DMS153 (cell line): ENCODE results near the gene RAB3C.
A peak's percentile ranks its signal among the peaks of the same experiment; 100 is the strongest.

Experiments used
- DNase-seq: peaks from one replicate; lab custom pipeline; 2025; lab: John Stamatoyannopoulos, UW

Gene RAB3C

DNA sequence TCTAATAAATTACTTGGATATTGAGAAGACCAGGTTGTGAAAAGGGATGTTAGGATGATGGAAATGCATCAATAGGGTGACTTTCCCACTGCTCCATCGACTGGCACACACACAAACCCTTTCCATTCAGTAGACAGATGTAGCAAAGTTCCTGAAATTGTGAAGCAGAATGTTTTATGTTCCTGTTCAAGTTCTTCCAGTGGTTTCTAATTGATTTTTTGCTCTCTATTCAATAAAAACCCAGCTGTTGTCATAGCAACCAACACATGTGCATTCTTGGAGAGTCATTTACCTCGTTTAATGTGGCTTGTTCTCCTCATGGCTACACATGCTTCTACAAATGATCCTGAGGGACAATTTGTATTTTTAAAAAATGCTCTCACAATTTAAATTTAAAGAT lies 244.6 kb downstream of the RAB3C start:
- DNase-seq = no peak

DNA sequence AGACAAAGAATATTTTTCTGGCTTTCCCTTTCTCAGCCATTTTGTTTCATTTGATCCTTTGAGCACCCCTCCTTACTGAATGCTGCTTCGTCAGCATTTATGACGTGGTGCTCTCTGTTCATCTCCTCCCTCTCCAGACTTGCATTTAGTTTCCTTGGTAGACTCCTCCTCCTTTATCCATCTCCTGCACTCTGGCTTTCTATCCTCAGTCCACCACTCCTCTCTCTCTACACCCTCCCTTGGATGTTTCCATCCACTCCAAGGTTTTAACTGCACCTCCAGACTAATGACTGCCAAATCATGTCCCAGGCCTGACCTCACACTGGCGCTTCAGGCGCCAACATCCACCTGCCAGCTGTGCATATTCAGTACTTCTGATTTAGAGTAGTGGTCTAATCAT lies 245.4 kb downstream of the RAB3C start:
- DNase-seq = no peak

DNA sequence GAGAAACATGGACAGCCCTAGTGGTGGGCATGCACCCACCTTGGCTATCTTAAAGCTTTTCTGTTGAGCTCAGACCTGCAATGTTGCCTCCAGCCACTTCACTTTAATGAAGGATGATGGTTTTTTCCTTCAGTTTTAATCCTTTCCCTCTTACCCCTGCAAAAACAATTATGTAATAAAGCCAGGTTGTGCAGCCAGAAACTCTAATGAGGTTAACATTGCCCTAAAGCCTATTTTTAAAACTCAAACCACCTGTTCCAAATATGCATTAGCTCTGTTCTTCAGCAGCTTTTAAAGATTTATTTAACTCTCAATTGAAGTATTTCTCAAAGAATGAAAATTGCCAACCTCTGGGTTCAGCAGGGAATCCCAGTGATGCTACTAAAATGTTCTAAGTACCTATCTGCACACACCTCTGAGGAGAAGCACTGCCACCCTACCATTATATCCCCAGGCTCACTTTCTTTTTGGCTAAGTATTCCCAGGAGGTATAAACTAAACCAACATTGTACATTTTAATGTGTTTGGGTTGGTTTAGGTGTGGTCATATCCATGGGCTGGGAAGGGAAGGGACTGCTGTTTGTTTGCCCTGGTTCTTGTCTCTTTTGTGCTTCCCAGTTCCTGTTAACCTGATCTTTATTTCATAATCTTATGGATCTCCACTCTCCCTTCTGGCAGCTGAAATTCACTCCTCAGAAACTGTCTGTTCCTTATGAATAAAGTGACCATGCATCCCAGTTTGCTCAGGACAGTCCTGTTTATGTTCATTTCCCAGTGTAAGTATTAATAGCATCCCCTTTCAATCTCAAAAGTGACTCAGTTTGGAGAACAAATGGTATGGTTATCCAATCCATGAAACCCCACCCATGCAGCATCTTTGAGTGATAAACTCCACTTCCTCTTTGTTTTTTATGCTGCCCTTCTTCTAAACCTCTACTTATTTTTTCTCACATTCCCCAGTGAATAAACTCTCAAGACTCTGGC lies 251.7 kb downstream of the RAB3C start:
- peak; percentile 31 for DNase-seq

DNA sequence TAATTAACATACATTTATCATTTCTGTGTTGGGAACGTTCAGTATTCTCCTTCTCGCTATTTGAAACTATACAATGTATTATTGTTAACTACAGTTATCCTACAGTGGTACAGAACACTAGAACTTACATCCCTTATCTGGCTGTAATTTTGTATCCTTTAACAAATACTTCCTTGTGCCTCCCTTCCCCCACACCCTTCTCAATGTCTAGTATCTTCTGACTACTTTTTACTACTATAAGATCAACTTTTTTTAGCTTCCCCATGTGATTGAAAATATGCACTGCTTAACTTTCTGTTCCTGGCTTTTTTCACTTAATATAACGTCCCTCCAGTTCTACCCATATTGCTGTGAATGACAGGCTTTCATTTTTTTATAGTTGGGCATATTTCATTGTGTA lies 253.5 kb downstream of the RAB3C start:
- no peak for DNase-seq

DNA sequence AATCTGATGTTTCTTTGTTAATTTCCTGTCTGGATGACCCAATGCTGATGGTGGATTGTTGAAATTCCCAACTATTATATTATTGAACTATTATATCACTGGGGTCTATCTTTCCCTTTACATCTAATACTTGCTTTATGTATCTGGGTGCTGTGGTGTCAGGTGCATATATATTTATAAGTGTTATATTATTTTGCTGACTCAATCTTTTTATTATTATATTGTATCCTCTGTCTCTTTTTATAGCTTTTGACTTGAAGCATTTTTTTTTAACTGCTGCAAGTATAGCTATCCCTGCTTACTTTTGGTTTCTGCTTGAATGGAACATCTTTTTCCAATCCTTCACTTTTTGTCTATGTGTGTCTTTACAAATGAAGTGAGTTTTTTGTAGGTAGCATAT lies 255.9 kb downstream of the RAB3C start:
- no peak for DNase-seq

DNA sequence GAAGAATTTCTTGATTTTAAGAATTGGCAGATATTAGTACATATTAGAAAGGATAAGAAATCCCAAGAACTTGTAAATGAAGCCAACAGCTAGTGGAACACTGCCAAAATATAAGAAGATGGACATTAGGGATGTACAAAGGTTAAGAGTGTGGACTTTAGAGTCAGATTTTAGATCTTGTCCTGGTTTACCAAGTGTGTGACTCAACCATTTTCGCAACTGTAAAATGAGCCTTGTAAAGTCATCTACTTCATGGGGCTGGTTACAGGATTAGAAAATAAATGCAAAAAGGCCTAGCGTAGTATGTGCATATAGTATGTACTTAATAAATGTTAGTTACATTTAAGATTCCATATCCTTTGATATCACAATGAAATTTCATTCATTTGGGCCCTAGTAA lies 260.0 kb downstream of the RAB3C start:
- no peak for DNase-seq

DNA sequence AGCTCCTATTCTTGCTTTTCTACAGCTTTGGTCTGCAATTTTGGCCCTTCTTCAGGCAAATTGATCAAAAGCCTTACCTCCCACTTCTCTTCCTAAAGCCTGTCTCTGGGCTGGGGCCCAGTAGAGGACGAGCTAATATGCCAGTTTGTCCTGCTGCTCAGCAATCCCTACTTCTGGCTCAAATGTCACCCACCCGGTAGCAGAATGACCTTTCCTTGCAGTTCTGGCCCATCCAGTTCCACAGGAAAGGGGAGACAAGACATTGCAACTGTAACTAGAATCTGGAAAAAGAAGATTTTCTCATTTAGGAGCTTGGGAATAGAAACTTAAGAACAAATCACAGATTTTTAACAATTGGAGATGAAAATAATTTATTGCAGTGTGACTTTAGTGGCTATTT lies 261.5 kb downstream of the RAB3C start:
- no peak for DNase-seq

DNA sequence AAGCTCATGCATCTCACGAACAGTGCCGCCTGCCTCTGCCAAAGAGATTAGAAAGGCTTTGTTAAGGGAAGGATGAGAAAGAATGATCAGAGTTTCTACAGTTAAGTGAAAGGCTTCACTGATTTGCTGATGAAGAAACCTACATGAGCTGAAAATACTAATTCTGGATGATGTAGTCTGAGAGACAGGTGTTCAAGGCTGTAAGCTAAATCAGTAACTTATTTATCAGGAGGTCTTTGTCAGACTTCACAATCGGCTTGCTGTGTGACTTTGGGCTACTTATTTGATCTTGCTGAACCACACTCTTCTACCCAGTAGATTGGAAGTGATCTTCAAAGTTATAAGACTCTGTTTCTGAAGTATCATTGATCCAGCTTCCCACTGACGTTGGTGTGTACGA lies 264.2 kb downstream of the RAB3C start:
- no peak for DNase-seq

DNA sequence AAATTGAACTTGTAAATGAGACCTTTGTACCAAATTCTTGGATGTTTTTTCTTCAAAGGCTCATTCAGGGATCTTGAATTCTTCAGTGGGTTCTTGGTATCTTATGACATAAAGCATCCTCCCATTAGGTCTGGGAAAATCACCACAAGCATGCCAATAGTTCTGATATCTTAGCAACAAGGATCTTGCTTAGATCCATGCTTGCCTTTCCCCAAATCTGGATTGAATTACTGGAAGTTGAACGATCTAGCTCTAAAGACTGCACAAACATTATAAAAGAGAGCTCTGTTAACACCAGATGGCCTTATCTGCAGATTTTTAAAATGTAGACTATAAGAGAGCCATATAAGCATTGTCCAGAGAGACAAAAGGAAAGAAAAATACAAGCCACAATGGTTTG lies 266.3 kb downstream of the RAB3C start:
- DNase-seq = no peak

DNA sequence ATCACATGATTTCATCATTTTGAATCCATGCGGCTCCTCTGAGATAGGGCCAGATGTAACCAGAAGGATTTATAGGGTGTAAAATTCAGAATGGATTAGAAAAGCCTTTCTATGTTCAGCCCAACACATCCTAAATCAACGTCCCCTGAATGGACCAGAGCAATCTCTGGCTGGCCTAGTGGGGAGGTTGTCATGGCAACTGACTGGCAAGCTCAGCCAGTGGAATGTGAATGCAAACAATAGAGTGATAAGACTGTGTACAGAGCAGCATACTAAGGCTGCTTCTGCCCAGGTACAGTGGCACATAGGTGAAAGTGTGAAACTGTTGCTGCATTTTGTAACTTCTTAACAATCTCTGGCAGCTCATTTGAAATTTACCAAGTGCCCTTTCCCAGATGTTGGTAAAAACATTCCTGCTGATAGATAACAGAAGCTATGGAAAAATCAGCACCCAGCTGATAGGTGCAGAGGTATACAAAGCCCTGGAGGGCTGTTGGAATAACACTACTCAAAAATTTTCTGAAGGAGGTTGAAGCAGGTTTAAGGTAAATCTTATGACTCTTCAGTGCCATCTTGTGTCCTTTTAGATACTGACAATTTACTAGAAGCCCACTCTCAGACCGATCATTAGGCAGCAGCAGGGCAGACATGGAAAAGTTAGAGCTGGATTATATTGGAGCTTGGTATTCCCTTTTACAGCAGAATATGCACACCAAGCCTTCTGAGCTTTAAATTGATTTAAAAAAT lies 267.2 kb downstream of the RAB3C start:
- no peak for DNase-seq

DNA sequence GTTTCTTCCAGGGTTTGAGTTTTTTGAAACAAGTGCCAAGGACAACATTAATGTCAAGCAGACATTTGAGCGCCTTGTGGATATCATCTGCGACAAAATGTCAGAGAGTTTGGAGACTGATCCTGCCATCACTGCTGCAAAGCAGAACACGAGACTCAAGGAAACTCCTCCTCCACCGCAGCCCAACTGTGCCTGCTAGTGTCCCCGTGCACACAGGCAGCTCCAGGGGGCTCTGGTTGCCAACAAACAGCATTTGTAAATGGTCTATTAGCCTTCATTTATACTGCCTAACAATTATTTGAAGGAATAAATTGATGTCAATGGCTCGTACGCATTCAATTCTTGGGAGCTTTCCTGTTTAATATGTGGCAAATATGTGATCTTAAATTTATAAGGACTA lies 268.3 kb downstream of the RAB3C start:
- DNase-seq = no peak

DNA sequence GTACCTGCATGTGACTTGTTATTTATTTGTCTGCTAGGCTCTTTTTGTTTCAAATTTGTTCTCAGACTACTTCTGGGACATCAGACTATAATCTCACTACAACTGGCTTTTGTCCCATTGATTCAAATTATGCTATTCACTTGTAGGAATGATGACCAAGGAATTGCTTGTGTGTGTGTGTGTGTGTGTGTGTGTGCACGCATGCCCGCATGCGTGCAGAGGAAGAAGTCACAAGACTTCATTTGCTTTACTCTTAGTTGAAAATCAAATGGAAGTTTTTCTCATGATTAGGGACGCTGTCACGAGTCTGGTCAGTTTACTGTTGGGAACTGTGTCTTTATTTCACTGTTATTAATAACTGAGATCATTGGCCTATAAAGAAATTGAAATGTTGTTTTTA lies 268.7 kb downstream of the RAB3C start:
- DNase-seq = no peak

DNA sequence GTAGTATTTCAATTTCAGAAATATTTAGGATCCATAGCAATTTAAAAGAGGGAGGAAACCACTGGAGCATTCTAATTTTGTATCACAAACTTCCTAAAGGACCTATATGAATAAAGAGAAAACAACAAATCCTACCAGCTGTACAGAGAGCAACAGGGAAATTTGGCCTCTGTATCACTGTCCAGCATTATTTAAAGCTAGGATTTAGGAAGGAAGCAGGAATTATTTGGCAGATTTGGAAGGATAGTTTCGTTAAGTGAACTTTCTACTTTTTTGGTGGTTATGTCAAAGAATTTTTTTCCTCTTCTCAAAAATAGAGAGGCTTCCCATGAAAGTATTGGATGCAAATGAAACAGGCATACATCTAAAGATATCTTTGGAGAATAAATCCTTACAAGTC lies 269.7 kb downstream of the RAB3C start:
- DNase-seq = no peak

DNA sequence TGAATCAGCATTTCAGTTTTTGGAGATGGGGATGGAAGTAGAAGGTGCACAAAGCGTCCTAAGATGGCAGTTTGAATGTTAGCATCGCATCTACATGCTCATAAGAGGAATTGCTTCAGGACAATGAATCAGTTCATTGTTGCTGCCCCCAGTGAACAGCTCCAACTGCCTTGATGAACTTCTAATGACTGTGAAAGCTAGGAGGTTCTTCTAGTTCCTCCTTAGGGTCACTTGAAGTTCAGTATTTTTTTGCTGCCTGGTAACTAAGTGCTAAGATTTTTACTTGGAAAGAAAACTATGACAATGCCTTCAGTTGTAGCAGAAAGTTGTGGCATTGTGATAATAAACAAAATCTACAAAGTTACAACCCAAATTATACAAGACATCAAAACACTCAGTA lies 271.6 kb downstream of the RAB3C start:
- DNase-seq = no peak

DNA sequence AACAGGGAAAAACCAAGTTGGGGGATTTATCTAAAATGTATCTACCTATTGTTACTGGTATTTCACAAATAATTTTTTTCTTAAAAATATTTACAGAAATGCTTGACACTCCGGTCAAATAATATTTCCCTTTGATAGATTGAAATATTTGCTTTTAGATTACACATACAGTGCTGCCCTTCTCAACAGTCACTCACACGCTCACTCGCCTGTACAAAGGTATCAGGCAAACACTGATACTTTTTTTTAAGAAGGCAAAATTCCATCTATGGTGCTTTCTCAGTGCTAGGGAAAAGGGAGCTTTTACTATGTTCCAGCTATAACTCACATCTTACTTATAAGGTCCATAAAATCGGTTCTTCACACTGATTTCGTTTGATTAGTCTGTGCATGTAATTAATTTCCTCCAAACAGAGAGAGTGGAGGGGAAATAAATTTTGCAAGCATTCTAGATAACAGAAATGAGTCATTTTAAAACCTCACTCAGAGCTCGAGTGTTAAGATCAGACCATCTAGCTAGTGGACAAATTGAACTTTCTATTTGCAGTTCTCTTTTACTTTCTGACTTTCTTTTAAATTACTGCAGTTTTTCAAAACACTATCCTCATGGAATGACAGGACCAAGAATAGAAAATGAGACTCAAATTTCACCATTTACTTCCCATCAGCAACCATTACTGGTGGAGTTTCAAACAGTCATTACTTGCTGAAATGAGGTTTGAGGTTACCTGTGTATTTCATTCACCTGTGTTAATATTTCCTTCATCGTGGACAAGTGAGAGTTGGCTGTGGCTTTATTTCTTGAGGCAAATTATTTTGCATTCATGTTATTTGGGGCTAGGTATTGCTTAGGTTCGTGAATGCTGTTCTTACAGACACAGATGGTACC lies 273.2 kb downstream of the RAB3C start:
- DNase-seq = no peak

DNA sequence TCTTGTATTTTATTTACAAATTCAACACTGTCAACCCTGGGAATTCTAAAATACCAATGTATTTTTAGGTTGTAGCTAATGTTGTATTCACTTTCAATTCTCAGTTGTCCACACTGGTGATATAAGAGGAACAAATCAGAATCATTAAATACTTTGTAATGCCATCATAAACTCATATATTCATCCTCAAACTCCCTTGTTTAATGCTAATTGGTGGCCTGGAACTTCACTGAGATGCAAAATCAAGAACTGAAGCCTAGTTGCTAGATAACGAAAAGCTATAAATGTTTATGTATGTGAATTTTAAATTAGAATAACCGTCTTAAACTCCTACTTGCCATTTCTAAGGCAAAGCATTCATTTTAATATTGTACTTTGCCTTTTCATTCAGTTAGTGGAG lies 274.7 kb downstream of the RAB3C start:
- no peak for DNase-seq

DNA sequence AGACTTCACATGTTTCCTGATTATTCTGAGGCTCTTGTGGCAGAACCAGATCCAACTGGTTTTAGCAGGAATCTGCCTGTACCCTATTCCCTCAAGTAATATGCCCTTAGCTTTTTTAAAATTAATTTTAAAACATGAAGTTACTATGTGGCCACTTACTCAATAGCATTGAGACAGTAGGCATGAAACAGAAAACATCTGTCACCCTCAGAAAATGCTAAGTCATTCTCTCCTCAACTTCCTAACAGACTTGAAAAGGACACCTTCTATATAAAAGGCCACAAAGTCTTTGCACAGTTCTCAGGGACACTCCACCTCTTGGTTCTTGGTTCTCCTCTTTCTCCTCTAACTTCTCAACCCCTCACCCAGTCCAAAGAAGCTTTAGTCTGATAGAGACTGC lies 277.8 kb downstream of the RAB3C start:
- no peak for DNase-seq

DNA sequence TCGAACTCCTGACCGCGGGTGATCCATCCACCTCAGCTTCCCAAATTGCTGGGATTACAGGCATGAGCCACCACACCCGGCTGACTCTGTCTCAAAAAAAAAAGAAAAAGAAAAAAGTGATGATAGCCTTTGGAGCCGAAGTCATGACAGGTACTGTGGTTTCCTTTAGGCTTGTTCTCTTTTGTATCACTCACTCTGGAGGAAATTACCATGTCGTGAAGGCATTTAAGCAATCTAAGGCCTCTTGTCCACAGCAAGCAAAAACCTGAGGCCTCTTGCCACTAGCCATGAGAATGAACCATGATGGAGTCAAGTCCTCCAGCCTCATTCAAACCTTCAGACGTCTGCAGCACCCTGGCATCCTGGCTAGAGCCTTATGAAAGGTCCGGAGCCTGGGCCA lies 286.1 kb downstream of the RAB3C start:
- DNase-seq = no peak

DNA sequence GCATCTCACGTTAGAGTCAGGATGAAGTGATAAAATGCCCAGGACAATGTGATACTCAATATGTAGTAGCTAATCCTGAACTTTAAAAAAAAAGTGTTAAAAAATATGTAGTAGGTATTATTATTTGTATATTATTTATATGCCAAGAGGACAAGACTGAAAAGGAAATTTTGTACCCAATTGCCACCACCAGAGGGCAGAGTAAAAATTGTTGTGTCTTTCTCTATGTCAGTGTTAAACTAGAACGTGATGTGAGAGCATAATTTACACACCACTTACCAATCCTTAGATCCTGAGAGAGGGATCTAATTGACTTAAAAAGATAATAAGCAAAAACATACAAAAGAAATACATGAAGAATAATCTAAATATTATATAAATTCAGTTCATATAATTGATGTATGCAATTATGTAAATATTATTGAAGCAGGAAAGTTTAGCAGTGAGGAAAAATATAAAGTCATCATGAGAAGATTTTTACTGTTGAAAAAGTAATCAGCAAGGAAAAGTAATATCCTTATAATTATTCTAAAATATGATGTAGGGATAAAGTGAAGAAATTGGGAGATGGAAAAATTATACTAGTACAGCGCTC lies 288.9 kb downstream of the RAB3C start:
- no peak for DNase-seq

DNA sequence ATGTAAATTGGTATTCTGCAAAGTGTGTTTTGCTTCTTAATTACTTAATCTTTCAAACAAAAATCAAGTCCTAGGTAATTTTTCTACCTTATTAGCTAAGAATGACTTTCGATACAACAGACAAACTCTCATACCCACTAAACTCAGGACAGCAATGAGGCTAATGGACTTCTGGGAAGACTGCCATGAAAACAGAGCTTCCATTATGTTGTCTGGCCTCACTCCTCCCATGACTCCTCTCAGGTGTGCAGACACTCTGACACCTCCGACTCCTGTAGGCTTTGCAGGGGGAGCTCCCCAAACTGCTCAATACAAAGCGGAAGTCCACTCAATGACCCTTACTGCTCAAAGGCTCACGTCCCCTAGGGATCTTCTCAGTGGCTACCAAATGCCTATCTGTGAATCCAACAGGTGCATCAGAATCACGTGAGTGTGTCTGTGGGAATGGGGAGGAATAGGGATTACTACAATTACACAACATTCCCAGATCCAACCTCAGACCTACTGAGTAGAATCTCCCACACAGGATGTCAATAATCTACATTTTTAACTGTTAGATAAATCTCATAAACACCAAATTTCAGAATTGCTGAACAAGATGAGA lies 289.9 kb downstream of the RAB3C start:
- peak; percentile 49 for DNase-seq

DNA sequence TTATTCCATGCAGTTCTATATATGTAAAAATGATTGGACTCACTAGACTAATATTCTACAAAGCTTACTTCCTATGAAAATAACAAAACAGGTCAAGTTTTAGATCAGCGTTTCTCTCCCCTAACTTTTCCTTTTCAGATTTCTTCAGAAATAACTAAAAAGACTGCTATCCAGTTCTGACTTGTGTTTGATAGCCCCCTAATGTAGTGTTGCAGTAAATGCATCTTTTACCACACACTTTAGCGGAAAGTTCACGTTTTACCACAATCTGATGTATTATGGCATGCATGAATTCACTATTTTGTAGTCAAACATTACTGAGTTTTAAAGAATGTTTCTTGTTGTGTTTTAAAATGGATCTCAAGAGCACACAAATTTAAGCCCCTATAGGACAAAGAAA lies 292.7 kb downstream of the RAB3C start:
- DNase-seq = no peak

DNA sequence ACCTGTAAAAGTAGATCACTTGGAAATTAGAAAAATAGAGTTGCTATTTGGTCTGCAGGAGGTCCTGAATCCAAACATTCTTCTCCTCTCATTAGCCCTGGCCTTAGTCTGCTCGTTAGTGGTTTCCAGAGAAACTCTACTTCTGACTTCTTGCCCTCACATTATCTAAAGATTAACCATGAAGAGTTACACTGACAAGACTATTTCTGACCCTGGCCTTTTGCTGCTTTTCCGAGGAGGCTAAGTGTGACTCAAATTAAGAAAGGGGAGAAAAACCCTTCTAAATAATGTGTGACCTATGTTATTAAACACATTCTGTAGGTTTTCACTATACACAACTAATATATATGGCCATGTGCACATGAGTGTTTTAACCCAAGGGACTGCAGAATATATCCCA lies 302.4 kb downstream of the RAB3C start:
- no peak for DNase-seq
